Stimulated activated CD4-positive, alpha-beta T cell treated with anti-CD3 and anti-CD28 coated beads, Interleukin-4, amount 100 ng/mL, for 1 hour (primary cell): ENCODE results near the gene TMEM86B.
"Not testable (repeated sequence)": the region's sequence is repeated elsewhere in the genome, so short reads cannot be mapped to it uniquely, and the experiment has no call there.

ENCODE experiments used
- DNase-seq: peaks from one replicate; pipeline ENCODE4 v3.0.0-alpha.2; 2020

Gene TMEM86B

GRCh38 chr19:55241935-55242464 lies 13.4 kb upstream of the TMEM86B start:
- DNase-seq = no peak

- no peak for DNase-seq
Measured at GRCh38 chr19:55241143-55241934, 12.8 kb upstream of the TMEM86B start.

- DNase-seq = no peak
Measured at GRCh38 chr19:55240713-55241020, 12.1 kb upstream of the TMEM86B start.

GRCh38 chr19:55239004-55239403 lies 10.4 kb upstream of the TMEM86B start:
- no peak for DNase-seq

- DNase-seq = no peak
Measured at GRCh38 chr19:55238030-55238429, 9.5 kb upstream of the TMEM86B start.

GRCh38 chr19:55232986-55233385 lies 4.4 kb upstream of the TMEM86B start:
- no peak for DNase-seq

- DNase-seq = no peak
Measured at GRCh38 chr19:55232286-55232602, 3.7 kb upstream of the TMEM86B start.

GRCh38 chr19:55231391-55232285 lies 3.1 kb upstream of the TMEM86B start:
- DNase-seq = no peak

GRCh38 chr19:55230780-55231179 lies 2.2 kb upstream of the TMEM86B start:
- no peak for DNase-seq

- DNase-seq = no peak
Measured at GRCh38 chr19:55230329-55230728, 1.8 kb upstream of the TMEM86B start.

- DNase-seq = no peak
Measured at GRCh38 chr19:55229789-55230182, 1.2 kb upstream of the TMEM86B start.

GRCh38 chr19:55229145-55229788 lies 704 bp upstream of the TMEM86B start:
- no peak for DNase-seq

- no peak for DNase-seq
Measured at GRCh38 chr19:55228015-55228391, 560 bp downstream of the TMEM86B start.

- DNase-seq = no peak
Measured at GRCh38 chr19:55227241-55228014, 1.1 kb downstream of the TMEM86B start.

GRCh38 chr19:55226788-55227187 lies 1.8 kb downstream of the TMEM86B start:
- DNase-seq = no peak

- DNase-seq = no peak
Measured at GRCh38 chr19:55226273-55226672, 2.3 kb downstream of the TMEM86B start.

GRCh38 chr19:55225415-55225958 lies 3.1 kb downstream of the TMEM86B start:
- DNase-seq = no peak

- not testable (repeated sequence) for DNase-seq
Measured at GRCh38 chr19:55224679-55225414, 3.7 kb downstream of the TMEM86B start.

- DNase-seq = no peak
Measured at GRCh38 chr19:55224038-55224665, 4.4 kb downstream of the TMEM86B start.

GRCh38 chr19:55223291-55224037 lies 5.1 kb downstream of the TMEM86B start:
- no peak for DNase-seq

GRCh38 chr19:55220525-55220924 lies 8.0 kb downstream of the TMEM86B start:
- DNase-seq = no peak
